Neural cell (in vitro differentiated cells): ENCODE data around the gene SOCS7. TPM values are rescaled to one million over a fixed set of nuclear protein-coding genes. Genes with fewer than 3 reads are reported as not detected.

Experiments
- H2AFZ ChIP-seq: fragments of 200-600, 300-800 bp; sonication (generic), shearing (Covaris generic); 2 replicates; pipeline ENCODE4 v1.6.0; 2014; ENCODE audit warnings: low read depth, mild to moderate bottlenecking, antibody characterized with exemption, low read length, moderate library complexity
- H3F3A ChIP-seq: fragments of 200-600 bp; shearing (Covaris generic); 2 replicates; pipeline ENCODE4 v1.6.1; 2016; ENCODE audit warnings: mild to moderate bottlenecking, moderate library complexity, mixed read lengths, antibody characterized with exemption, low read length; ENCODE audit not compliant: insufficient read depth, poor library complexity, severe bottlenecking
- H3K27ac ChIP-seq: fragments of 200-600, 300-800 bp; sonication (generic), shearing (Covaris generic); 2 replicates; pipeline ENCODE4 v1.5.1; 2014; ENCODE audit warnings: mild to moderate bottlenecking, low read length, moderate library complexity
- H3K27me3 ChIP-seq: fragments of 300-800, 200-600 bp; sonication (generic), shearing (Covaris generic); 2 replicates; pipeline ENCODE4 v1.6.0; 2014; ENCODE audit warnings: mild to moderate bottlenecking, low read depth, low read length, moderate library complexity; ENCODE audit not compliant: insufficient read depth
- H3K36me3 ChIP-seq: fragments of 300-800, 200-600 bp; sonication (generic), shearing (Covaris generic); 2 replicates; pipeline ENCODE4 v1.5.1; 2014; ENCODE audit warnings: mild to moderate bottlenecking, antibody characterized with exemption, low read length, moderate library complexity; ENCODE audit not compliant: insufficient read depth
- H3K4me2 ChIP-seq: fragments of 300-800, 200-600 bp; sonication (generic), shearing (Covaris generic); 2 replicates; pipeline ENCODE4 v1.6.0; 2014; ENCODE audit warnings: mild to moderate bottlenecking, low read length
- H3K4me3 ChIP-seq: fragments of 300-800, 200-600 bp; sonication (generic), shearing (Covaris generic); 2 replicates; pipeline ENCODE4 v1.5.1; 2014; ENCODE audit warnings: mild to moderate bottlenecking, low read length, moderate library complexity
- H3K79me2 ChIP-seq: fragments of 200-600 bp; shearing (Covaris generic); replicated peaks from 2 replicates; pipeline ENCODE4 v1.6.0; 2014; ENCODE audit warnings: mild to moderate bottlenecking, low read length, moderate library complexity; ENCODE audit not compliant: insufficient read depth
- H3K9ac ChIP-seq: fragments of 300-800, 200-600 bp; sonication (generic), shearing (Covaris generic); 2 replicates; pipeline ENCODE4 v1.6.1; 2016; ENCODE audit warnings: mild to moderate bottlenecking, low read length, mixed read lengths
- H3K9me2 ChIP-seq: fragments of 200-600 bp; shearing (Covaris generic); 2 replicates; pipeline ENCODE4 v1.6.1; 2016; ENCODE audit warnings: mild to moderate bottlenecking, low read length, mixed read lengths; ENCODE audit not compliant: insufficient read depth
- H3K9me3 ChIP-seq: fragments of 200-600, 300-800 bp; sonication (generic), shearing (Covaris generic); 2 replicates; pipeline ENCODE4 v1.6.1; 2016; ENCODE audit warnings: mild to moderate bottlenecking, mixed run types, low read length, moderate library complexity, mixed read lengths
- H4K20me1 ChIP-seq: fragments of 200-600 bp; shearing (Covaris generic); 2 replicates; pipeline ENCODE4 v1.6.1; 2016; ENCODE audit warnings: mild to moderate bottlenecking, mixed run types; ENCODE audit not compliant: insufficient read depth
- CTCF ChIP-seq: fragments of 450-650 bp; IDR thresholded peaks from 2 replicates; pipeline ENCODE4 v1.5.1; 2014; ENCODE audit warnings: antibody characterized with exemption, mild to moderate bottlenecking, moderate library complexity; ENCODE audit not compliant: poor library complexity, severe bottlenecking
- EP300 ChIP-seq: fragments of 450-650 bp; conservative IDR thresholded peaks from 2 replicates; pipeline ENCODE4 v1.6.1; 2014; ENCODE audit warnings: antibody characterized with exemption, mild to moderate bottlenecking, moderate library complexity; ENCODE audit not compliant: poor library complexity, severe bottlenecking
- EZH2 ChIP-seq: fragments of 200-600, 300-800 bp; shearing (Covaris generic), sonication (generic); IDR thresholded peaks from 2 replicates; pipeline ENCODE4 v1.6.1; 2014; ENCODE audit warnings: antibody characterized with exemption, low read length, borderline replicate concordance, mild to moderate bottlenecking; ENCODE audit not compliant: insufficient read depth, poor library complexity, severe bottlenecking
- MXI1 ChIP-seq: fragments of 450-650 bp; conservative IDR thresholded peaks from 2 replicates; pipeline ENCODE4 v1.6.1; 2014; ENCODE audit warnings: antibody characterized with exemption, mild to moderate bottlenecking; ENCODE audit not compliant: poor library complexity, severe bottlenecking
- POLR2AphosphoS5 ChIP-seq: IDR thresholded peaks from 2 replicates; pipeline ENCODE4 v1.6.1; 2012
- RAD21 ChIP-seq: fragments of 450-650 bp; conservative IDR thresholded peaks from 2 replicates; pipeline ENCODE4 v1.6.1; 2014; ENCODE audit warnings: antibody characterized with exemption, mild to moderate bottlenecking, moderate library complexity
- REST ChIP-seq: IDR thresholded peaks from 2 replicates; pipeline ENCODE4 v1.6.1; 2012; ENCODE audit warnings: borderline replicate concordance
- SMC3 ChIP-seq: fragments of 450-650 bp; conservative IDR thresholded peaks from 2 replicates; pipeline ENCODE4 v1.6.1; 2014; ENCODE audit warnings: antibody characterized with exemption, mild to moderate bottlenecking, moderate library complexity; ENCODE audit not compliant: poor library complexity
- TAF1 ChIP-seq: IDR thresholded peaks from 2 replicates; pipeline ENCODE4 v1.6.1; 2012; ENCODE audit warnings: low read depth
- polyA plus RNA-seq: library from polyadenylated mRNA; depleted of rRNA; stranded (reverse); fragments of >200 nt; gene quantifications from 2 replicates; pipeline ENCODE4 v1.2.3, GENCODE V29; 2014

The SOCS7 gene
- polyA plus RNA-seq, 1 donor from 2014 or later, result 23.7 TPM

GRCh38 chr17:38344420-38344745 is 7.3 kb upstream of the SOCS7 start:
- no peak overlapping the region for H3K4me2 ChIP-seq
- H3K9me2 ChIP-seq, result no peaks in the 10 kb centered on the region
- TF ChIP-seq POLR2AphosphoS5 (no peak), TAF1 (no peak), REST (no peak), CTCF (no peak), SMC3 (no peak), EP300 (no peak), RAD21 (no peak), EZH2 (no peak), MXI1 (no peak)
- no peaks in the 10 kb centered on the region for H3K36me3 ChIP-seq
- H3F3A ChIP-seq, result no peaks in the 10 kb centered on the region
- no peak overlapping the region for H3K9ac ChIP-seq
- no peaks in the 10 kb centered on the region for H3K27me3 ChIP-seq
- no peaks in the 10 kb centered on the region for H4K20me1 ChIP-seq
- no peaks in the 10 kb centered on the region for H3K79me2 ChIP-seq
- no peaks in the 10 kb centered on the region for H3K9me3 ChIP-seq
- no peak overlapping the region for H2AFZ ChIP-seq
- no peak overlapping the region for H3K27ac ChIP-seq
- no peak overlapping the region for H3K4me3 ChIP-seq

- TF ChIP-seq SMC3, result no peak
- TF ChIP-seq EP300, result no peak
- TF ChIP-seq EZH2, result no peak
- no peak for TF ChIP-seq RAD21
These were observed 5.9 kb upstream of the SOCS7 start for GRCh38 chr17:38345743-38346142.

More at GRCh38 chr17:38345743-38346142, 5.9 kb upstream of the SOCS7 start:
- Histone ChIP-seq H3K27ac (no peak overlapping the region), H3K36me3 (no peaks in the 10 kb centered on the region), H3K4me3 (no peak overlapping the region), H3K4me2 (no peak overlapping the region), H3F3A (no peaks in the 10 kb centered on the region), H3K27me3 (no peaks in the 10 kb centered on the region), H3K79me2 (no peaks in the 10 kb centered on the region), H3K9me3 (no peaks in the 10 kb centered on the region), H3K9ac (no peak overlapping the region), H3K9me2 (no peaks in the 10 kb centered on the region), H2AFZ (no peak overlapping the region), H4K20me1 (no peaks in the 10 kb centered on the region)
